Retinal pigment epithelial cell (primary cell): ENCODE measurements around the gene POLR1G.

ENCODE experiments used
- DNase-seq: peaks from one replicate; pipeline ENCODE4 v3.0.0-alpha.2; 2010; ENCODE audit warnings: low read depth
- H3K4me3 ChIP-seq: 2 replicates; pipeline ENCODE4 v1.5.1; 2011; ENCODE audit warnings: mild to moderate bottlenecking, low read length, control low read depth, moderate library complexity
- TF ChIP-seq, protein P1 (sequence below): conservative IDR thresholded peaks from 2 replicates; pipeline ENCODE4 v1.5.1; 2011; ENCODE audit warnings: low read depth, low read length, control low read depth, inconsistent platforms

POLR1G gene

GRCh38 chr19:45437328-45437727 is 30.9 kb downstream of the POLR1G start:
- TF ChIP-seq, protein P1, sequence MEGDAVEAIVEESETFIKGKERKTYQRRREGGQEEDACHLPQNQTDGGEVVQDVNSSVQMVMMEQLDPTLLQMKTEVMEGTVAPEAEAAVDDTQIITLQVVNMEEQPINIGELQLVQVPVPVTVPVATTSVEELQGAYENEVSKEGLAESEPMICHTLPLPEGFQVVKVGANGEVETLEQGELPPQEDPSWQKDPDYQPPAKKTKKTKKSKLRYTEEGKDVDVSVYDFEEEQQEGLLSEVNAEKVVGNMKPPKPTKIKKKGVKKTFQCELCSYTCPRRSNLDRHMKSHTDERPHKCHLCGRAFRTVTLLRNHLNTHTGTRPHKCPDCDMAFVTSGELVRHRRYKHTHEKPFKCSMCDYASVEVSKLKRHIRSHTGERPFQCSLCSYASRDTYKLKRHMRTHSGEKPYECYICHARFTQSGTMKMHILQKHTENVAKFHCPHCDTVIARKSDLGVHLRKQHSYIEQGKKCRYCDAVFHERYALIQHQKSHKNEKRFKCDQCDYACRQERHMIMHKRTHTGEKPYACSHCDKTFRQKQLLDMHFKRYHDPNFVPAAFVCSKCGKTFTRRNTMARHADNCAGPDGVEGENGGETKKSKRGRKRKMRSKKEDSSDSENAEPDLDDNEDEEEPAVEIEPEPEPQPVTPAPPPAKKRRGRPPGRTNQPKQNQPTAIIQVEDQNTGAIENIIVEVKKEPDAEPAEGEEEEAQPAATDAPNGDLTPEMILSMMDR: no peak
- DNase-seq: no peak
- H3K4me3 ChIP-seq: no peak overlapping the region

GRCh38 chr19:45439190-45439568 is 32.7 kb downstream of the POLR1G start:
- no peak for DNase-seq
- H3K4me3 ChIP-seq: peak overlapping the region; percentile 32
- TF ChIP-seq, protein P1: no peak

GRCh38 chr19:45439569-45440258 is 33.3 kb downstream of the POLR1G start:
- TF ChIP-seq, protein P1: peak; percentile 92
- no peak for DNase-seq
- peak overlapping the region; percentile 32 for H3K4me3 ChIP-seq

GRCh38 chr19:45440259-45440638 is 33.8 kb downstream of the POLR1G start:
- no peak for DNase-seq
- H3K4me3 ChIP-seq: peak overlapping the region; percentile 32
- TF ChIP-seq, protein P1: no peak

DNA sequence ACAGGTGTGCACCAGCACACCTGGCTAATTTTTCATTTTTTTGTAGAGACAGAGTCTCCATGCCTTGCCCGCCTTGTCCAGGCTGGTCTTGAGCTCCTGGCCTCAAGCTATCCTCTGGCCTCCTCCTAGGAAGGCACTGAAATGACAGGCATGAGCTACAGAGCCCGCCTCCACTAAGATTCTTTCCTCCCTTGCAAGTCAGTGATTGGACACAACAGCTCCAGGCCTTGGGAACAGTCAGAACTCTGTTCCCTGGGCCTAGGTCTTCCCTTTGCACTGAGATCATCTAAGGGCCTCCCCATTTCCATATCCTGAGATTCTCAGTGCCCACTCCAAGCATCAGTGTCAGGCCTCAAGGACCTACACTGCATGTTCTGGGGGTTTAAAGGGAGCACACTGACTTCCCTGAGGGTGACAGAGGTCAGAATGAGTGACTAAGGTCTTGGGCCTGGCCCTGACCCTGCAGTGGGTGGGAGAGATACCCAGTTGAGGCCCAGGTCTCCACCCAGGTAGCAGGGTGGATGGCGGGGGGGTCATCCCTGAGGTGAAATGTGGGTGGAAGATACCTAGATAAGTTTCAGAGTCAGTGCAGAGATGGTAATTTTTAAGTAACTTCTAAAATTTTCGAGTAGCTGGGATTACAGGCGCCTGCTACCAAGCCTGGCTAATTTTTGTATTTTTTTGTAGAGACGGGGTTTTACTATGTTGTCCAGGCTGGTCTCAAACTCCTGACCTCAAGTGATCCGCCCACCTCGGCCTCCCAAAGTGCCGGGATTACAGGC is 34.6 kb downstream of the POLR1G start:
- H3K4me3 ChIP-seq: no peak overlapping the region
- no peak for DNase-seq
- TF ChIP-seq, protein P1: no peak

GRCh38 chr19:45442408-45442777 is 35.9 kb downstream of the POLR1G start:
- no peak overlapping the region for H3K4me3 ChIP-seq
- TF ChIP-seq, protein P1: no peak
- DNase-seq: no peak
